Omental fat pad (tissue), 4 donors: ENCODE measurements around the gene GLYATL2. TPM values are rescaled to one million over a fixed set of nuclear protein-coding genes. Genes with fewer than 3 reads are reported as not detected.

ENCODE experiments used
- ATAC-seq: fragments of 150-250 bp; one replicate; pipeline ENCODE4 v1.9.1; 2016; ENCODE audit warnings: mild to moderate bottlenecking, moderate library complexity; ENCODE audit not compliant: low FRiP score
- DNase-seq: peaks from one replicate; pipeline ENCODE4 v3.0.0-alpha.2; 2019; ENCODE audit warnings: low spot score
- CTCF ChIP-seq, 3 donors: fragments of 450-650 bp; IDR thresholded peaks; one replicate each; pipeline ENCODE4 v1.5.1; 2016 to 2017; ENCODE audit warnings: antibody characterized with exemption in 3 of 3, mild to moderate bottlenecking in 3 of 3, moderate library complexity in 2 of 3
- total RNA-seq, 4 donors: library from RNA; depleted of rRNA; stranded (reverse); fragments of >200 nt; gene quantifications; one replicate each; pipeline ENCODE4 v1.1.0, GENCODE V29; 2016

The GLYATL2 gene
- total RNA-seq, 4 donors from 2014 or later: not detected

GRCh38 chr11:58866788-58867187 lies 22.3 kb upstream of the GLYATL2 start:
- DNase-seq (no peak), ATAC-seq (no peak)
- no peak for TF ChIP-seq CTCF (IDR thresholded peaks at IDR 0.05)

- no peak for ATAC-seq
Observed at GRCh38 chr11:58864335-58864734, 19.8 kb upstream of the GLYATL2 start.

GRCh38 chr11:58863697-58864096 lies 19.2 kb upstream of the GLYATL2 start:
- TF ChIP-seq CTCF (IDR thresholded peaks at IDR 0.05): no peak
- no peak for DNase-seq
- no peak for ATAC-seq

More at GRCh38 chr11:58864335-58864734, 19.8 kb upstream of the GLYATL2 start:
- no peak for TF ChIP-seq CTCF (IDR thresholded peaks at IDR 0.05)
- DNase-seq: no peak

- ATAC-seq: no peak
- TF ChIP-seq CTCF (IDR thresholded peaks at IDR 0.05): no peak
- no peak for DNase-seq
Observed at GRCh38 chr11:58861533-58861932, 17.0 kb upstream of the GLYATL2 start.

GRCh38 chr11:58856806-58857205 lies 12.3 kb upstream of the GLYATL2 start:
- no peak for TF ChIP-seq CTCF (IDR thresholded peaks at IDR 0.05)
- DNase-seq: no peak
- no peak for ATAC-seq

GRCh38 chr11:58845386-58845785 lies 882 bp upstream of the GLYATL2 start:
- DNase-seq (no peak), ATAC-seq (no peak)
- TF ChIP-seq CTCF (IDR thresholded peaks at IDR 0.05): no peak

GRCh38 chr11:58837707-58838388 lies 6.7 kb downstream of the GLYATL2 start:
- ATAC-seq: no peak
- DNase-seq: no peak
- no peak for TF ChIP-seq CTCF (IDR thresholded peaks at IDR 0.05)
